Erythroblast (primary cell): ENCODE data around the gene EFNA2.

ENCODE experiments used
- GATA1 ChIP-seq: IDR thresholded peaks from 2 replicates; pipeline ENCODE4 v1.6.1; 2011; ENCODE audit warnings: low read depth, mild to moderate bottlenecking, control low read depth, low read length, moderate library complexity
- POLR2A ChIP-seq: IDR thresholded peaks from 2 replicates; pipeline ENCODE4 v1.6.1; 2011; ENCODE audit warnings: mild to moderate bottlenecking, low read length

DNA sequence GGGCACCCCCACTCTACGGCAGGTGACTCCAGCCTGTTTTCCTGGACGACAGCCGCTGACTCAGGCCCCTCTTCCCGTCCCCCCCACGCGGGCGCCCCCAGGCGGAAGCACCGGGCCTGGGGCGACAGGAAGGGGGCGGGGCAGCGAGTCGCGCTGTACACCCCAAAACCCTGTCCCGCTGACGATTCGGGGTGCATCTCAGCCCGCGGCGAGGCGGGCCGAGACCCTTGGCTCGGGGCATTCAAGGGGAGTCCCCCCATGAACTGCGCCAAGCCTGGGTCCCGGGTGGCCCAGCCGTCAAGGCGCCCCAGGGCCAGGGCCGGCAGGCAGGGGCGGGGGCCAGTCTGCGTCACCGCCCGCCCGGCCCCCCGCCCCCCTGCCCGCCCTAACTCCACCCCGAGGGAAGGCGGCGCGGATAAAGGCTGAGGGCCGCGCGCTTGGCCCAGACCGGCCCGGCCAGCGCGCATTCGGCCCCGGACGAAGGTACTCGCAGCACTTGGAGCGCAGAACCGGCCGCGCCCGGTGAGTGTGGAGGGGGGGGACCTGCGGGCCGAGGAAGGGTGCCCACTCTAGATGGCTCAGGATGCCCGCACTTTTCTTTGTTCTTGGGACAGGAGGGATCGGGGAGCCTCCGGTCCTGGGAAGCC lies 37.4 kb upstream of the EFNA2 start, which contains the start of gene MIDN:
- TF ChIP-seq POLR2A (peak; percentile 28), GATA1 (no peak)
